Measurements from ENCODE around the gene SPRY1.
A peak's percentile ranks its signal among the peaks of the same experiment; 100 is the strongest.

The SPRY1 gene

GRCh38 chr4:123380728-123381716 lies 15.6 kb upstream of the SPRY1 start:
- DNase-seq: no peak

GRCh38 chr4:123381996-123382395 lies 14.6 kb upstream of the SPRY1 start:
- DNase-seq: no peak

- no peak for DNase-seq
Observed at GRCh38 chr4:123383566-123383965, 13.0 kb upstream of the SPRY1 start.

- no peak for DNase-seq
Observed at GRCh38 chr4:123386609-123387008, 10.0 kb upstream of the SPRY1 start.

- peak; percentile 50 for DNase-seq
Observed at GRCh38 chr4:123390846-123391456, 5.6 kb upstream of the SPRY1 start.

GRCh38 chr4:123393721-123394120 lies 2.9 kb upstream of the SPRY1 start:
- no peak for DNase-seq

- DNase-seq: peak; percentile 90
Observed at GRCh38 chr4:123397144-123398065, 810 bp downstream of the SPRY1 start.

- DNase-seq: peak; percentile 87
Observed at GRCh38 chr4:123398066-123398852, 1.7 kb downstream of the SPRY1 start.

GRCh38 chr4:123398853-123399626 lies 2.4 kb downstream of the SPRY1 start:
- DNase-seq: peak; percentile 85

- DNase-seq: peak; percentile 64
Observed at GRCh38 chr4:123399627-123400358, 3.2 kb downstream of the SPRY1 start.

- DNase-seq: no peak
Observed at GRCh38 chr4:123401271-123402120, 4.9 kb downstream of the SPRY1 start.

- DNase-seq: no peak
Observed at GRCh38 chr4:123402121-123402465, 5.5 kb downstream of the SPRY1 start.

- DNase-seq: no peak
Observed at GRCh38 chr4:123403080-123403604, 6.5 kb downstream of the SPRY1 start.

GRCh38 chr4:123404533-123404932 lies 7.9 kb downstream of the SPRY1 start:
- DNase-seq: no peak

- no peak for DNase-seq
Observed at GRCh38 chr4:123405267-123405865, 8.8 kb downstream of the SPRY1 start.

- no peak for DNase-seq
Observed at GRCh38 chr4:123406872-123407271, 10.3 kb downstream of the SPRY1 start.

- DNase-seq: peak; percentile 2
Observed at GRCh38 chr4:123408471-123409084, 12.0 kb downstream of the SPRY1 start.

- DNase-seq: peak; percentile 2
Observed at GRCh38 chr4:123409334-123409733, 12.7 kb downstream of the SPRY1 start.

- no peak for DNase-seq
Observed at GRCh38 chr4:123411514-123411913, 14.9 kb downstream of the SPRY1 start.

All from eye (tissue), 1 donor.